GM21786 (cell line): ENCODE results near the gene DYNC2I2.
"Not testable (repeated sequence)": the region's sequence is repeated elsewhere in the genome, so short reads cannot be mapped to it uniquely, and the experiment has no call there.

Experiments used
- ATAC-seq: cut with Tn5 transposase; IDR thresholded peaks from one replicate; pipeline ENCODE4 v1.9.1; 2021; ENCODE audit not compliant: unreplicated experiment

Gene DYNC2I2

DNA sequence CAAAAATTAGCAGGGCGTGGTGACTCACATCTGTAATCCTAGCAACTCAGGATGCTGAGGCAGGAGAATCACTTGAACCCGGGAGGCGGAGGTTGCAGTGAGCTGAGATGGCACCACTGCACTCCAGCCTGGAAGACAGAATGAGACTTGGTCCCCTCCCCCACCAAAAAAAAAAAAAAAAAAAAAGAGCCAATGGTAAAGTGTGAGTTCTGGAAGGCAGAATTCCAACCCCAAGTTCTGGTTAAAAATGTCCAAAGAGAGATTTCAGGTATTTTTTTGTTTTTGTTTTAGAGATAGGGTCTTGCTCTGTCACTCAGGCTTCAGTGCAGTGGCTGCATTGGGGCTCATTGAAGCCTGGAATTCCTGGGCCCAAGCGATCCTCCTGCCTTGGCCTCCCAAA, 30.8 kb upstream of the DYNC2I2 start:
- no peak for ATAC-seq

DNA sequence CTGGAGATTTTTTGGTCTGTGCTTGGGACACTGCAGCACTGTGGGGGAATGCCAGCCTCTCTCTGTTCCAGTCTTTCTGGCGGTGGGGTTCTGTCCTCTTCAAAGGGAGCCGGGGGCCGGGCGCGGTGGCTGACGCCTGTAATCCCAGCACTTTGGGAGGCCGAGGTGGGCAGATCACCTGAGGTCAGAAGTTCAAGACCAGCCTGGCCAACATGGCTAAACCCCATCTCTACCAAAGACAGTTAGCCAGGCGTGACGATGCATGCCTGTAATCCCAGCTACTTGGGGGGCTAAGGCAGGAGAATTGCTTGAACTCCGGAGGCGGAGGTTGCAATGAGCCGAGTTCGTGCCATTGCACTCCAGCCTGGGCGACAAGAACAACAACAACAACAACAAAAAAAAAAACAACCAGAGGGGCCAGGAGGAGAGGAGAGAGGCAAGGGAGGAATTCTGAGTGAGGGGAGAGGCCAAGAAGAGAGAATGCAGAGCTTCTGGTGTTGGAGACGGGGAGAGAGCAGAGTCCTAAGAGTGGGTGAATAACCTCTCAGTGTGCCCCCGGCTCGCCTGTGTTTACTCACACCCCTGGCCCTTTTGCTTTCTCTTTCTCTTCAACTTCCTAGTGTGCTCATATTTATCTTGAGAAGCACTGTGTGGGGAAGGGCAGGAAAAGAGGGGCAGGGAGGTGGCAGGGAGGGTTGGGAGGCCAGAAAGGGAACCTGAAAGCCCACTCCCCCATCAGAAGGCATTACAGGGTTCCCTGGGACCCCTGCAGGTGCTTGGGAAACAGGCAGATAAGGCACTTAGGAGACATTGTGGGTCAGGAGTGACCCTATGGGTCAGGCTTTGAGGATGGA, 29.2 kb upstream of the DYNC2I2 start:
- ATAC-seq: no peak

DNA sequence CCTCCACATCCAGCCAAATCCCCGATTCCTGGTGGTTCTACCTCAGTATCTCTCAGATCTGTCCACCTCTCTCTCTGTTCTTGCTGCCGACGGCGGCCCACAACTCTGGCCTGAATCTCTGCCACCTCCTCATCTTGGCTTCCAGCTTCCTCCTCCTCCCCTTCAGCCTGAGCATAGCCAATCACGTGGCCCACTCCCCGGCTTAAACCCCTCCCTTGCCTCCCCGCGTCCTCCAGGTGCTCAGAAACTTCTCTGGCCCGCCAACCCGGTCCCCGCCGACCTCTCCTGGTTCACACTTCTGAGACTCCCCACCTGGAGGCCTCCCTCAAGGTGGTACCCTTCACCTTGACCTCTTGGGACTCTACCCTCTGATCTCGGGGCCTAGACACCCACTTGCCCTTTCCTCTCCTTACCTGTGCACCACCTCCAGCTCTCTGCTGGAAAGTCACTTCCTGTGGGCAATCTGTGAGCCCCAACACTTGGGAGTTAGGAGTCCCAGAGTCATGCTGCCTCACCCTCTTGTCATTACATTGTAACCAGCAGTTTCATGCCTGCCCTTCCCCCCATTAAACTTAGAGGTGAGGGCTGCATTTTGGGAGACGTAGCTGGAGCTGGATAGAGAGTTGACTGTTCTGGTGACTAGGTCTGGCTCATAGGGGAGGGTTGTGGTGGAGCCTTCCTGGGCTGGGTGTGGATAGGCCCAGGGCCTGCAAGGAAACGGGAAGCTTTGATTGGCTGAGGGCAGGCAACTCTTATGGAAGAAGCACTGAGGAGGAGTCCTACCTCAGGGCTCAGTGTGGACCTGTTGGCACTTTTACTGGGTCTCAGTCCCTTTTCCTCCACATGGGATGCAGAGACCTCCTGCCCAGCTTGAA, 27.9 kb upstream of the DYNC2I2 start:
- ATAC-seq: peak; percentile 33

DNA sequence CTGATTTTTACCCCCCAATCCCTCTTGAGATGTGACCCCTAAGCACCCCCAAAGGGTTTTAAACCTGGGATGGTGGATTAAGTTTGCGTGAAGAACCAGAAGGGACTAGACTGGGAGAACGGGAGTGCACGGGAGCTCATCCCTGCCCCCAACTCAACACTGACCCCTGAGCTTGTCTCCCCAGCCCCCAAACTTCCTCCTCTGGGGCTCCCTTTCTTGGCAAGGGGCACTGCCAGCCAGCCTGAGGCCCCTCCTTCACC, 27.3 kb upstream of the DYNC2I2 start:
- no peak for ATAC-seq

DNA sequence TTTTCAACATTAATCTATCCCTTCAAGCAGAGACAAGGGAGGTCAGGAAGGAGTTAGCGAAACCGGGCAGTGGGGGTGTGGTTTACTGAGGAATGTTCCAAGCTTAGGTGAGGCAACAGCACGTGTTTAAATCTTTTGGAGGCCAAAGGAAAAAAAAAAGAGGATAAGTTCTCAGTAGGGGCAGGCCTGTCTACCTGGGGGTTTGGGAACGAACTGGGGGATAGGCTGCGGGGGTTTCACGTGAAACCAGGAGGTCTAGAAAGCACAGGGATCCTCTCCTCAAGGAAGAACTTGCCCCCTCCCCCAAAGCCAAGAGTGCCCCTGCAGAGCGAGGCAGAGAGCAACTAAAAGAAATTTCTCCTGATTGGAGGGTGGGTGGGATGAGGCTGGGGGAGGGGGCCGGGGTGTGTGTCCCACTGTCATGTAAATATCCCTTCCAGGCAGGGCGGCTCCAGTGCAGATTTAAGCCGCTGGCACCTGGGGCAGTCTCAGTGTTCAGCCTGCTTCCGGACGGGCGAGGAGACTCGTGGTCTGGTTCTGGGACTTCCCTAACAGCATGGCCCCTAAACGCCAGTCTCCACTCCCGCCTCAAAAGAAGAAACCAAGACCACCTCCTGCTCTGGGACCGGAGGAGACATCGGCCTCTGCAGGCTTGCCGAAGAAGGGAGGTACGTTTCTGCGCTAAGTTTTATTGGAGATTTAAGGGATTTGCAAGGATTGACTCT, 26.9 kb upstream of the DYNC2I2 start:
- ATAC-seq: no peak

DNA sequence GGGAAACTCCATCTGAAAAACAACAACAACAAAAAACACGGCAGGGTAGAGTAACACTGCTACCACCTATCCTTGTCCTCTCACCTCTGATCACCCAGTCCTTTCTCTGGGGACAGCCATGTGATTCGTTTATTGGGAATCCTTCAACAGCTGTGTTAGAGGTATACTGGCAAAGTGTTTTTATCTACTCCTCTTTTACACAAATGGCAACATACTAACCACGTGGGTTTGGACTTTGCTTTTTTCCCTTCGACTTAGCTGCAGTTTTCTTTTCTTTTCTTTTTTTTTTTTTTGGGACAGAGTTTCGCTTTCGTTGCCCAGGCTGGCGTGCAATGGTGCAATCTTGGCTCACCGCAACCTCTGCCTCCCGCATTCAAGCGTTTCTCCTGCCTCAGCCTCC, 21.1 kb upstream of the DYNC2I2 start:
- ATAC-seq: no peak

DNA sequence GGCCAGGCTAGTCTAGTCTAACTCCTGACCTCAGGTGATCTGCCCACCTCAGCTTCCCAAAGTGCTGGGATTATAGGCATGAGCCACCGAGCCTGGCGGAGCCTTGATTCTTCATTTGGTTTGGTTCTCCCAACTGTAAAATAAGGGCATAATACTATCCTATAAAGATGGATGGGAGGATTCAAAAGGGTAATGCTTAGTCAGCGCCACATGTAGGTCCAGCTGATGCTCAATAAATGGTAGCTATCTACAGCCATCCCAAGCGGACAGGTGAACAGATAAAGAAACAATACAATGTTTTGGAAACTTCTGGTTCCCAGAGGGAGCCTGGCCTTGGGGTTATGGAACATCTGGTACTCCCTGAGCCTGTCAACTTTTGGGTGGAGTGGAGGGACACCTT, 18.7 kb upstream of the DYNC2I2 start:
- ATAC-seq: no peak

DNA sequence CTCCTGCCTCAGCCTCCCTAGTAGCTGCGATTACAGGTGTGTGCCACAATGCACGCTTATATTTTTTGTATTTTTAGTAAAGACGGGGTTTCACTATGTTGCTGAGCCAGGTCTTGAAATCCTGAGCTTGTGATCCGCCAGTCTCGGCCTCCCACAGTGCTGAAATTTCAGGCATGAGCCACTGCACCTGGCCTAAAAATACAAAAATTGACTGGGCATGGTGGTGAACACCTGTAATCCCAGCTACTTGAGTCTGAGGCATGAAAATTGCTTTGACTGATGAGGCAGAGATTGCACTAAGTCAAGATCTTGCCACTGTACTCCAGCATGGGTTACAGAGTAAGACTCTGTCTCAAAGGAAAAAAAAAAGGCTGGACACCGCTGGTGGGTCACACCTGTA, 13.1 kb upstream of the DYNC2I2 start:
- no peak for ATAC-seq

DNA sequence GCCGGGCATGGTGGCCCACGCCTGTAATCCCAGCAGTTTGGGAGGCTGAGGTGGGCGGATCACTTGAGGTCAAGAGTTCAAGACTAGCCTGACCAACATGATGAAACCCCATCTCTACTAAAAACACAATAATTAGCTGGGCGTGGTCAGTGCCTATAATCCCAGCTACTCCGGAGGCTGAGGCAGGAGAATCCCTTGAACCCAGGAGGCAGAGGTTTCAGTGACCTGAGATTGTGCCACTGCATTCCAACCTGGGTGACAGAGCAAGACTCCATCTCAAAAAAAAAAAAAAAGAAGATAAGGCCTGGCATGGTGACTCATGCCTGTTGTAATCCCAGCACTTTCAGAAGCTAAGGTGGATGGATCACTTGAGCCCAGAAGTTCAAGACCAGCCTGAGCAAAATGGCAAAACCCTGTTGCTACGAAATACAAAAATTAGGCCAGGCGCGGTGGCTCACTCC, 9.9 kb upstream of the DYNC2I2 start:
- ATAC-seq: not testable (repeated sequence)

DNA sequence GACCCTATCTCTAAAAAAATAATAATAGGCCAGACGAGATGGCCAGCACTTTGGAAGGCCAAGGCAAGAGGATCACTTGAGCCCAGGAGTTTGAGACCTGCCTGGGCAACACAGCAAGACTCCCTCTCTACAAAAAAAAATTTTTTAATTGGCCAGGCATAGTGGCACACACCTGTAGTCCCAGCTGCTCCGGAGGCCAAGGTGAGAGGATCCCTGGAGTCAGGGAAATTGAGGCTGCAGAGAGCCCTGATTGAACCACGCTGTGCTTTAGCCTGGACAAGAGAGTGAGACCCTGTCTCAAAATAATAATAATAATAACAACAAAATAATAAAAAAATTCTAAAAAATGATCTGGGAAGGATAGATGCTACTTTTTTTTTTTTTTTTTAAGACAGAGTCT, 1.1 kb upstream of the DYNC2I2 start:
- ATAC-seq: no peak

DNA sequence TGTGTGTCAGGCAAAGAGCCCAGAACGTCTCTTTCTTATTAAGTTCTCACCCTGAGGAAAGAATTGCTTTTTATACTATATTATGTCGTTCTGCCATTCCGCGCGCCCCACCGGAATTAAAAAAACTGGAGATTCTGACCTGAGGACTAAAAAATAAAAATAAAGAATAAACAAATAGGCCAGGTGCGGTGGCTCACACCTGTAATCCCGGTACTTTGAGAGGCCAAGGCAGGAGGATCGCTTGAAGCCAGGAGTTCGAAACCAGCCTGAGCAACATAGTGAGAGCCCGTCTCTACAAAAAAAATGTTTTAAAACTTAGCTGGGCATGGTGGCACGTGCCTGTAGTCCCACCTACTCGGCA, 677 bp upstream of the DYNC2I2 start:
- ATAC-seq: no peak

DNA sequence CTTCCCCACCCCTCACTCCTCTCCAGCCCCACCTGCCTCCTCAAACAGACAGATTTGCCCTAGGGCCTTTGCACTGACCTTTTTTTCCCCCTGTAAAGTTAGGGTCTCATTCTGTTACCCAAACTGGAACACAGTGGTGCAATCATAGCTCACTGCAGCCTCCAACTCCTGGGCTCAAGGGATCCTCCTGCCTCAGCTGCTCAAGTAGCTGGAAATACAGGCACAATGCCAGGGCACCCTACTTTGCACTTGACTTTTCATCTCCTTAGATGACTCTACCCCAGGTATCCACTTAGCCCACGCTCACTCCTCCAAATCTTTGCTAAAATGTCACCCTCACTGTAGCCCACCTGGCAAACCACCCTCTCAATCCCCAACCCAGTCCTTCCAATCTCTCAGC, 2.2 kb downstream of the DYNC2I2 start:
- no peak for ATAC-seq

DNA sequence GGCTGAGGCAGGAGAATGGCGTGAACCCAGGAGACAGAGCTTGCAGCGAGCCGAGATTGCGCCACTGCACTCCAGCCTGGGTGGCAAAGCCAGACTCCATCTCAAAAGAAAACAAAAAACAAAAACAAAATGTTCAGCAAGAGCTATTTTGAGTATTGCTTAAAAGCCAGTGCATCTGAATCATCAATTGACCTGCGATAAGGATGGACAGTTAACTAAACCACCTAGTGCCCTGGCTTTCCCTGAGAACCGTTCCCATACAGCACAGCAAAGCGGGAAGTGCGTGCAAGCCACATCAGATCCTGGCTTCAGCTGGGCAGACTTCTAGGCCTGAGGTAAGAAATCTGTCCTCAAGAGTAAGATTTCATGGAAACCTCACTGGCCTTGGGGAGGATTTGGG, 2.7 kb downstream of the DYNC2I2 start:
- no peak for ATAC-seq

DNA sequence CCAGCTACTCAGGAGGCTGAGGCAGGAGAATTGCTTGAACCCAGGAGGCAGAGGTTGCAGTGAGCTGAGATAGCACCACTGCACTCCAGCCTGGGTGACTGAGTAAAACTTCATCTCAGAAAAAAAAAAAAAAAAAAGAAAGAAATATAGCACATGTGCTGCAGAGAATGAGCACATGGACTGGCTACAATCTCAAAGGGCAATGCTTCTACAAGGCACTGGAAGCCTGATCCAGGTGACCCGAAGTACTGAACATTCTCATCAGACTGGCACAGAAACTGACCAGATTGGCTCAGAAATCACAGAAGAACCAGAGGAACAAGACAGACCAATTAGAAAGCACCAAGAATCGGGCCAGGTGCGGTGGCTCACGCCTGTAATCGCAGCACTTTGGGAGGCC, 4.8 kb downstream of the DYNC2I2 start:
- ATAC-seq: no peak

DNA sequence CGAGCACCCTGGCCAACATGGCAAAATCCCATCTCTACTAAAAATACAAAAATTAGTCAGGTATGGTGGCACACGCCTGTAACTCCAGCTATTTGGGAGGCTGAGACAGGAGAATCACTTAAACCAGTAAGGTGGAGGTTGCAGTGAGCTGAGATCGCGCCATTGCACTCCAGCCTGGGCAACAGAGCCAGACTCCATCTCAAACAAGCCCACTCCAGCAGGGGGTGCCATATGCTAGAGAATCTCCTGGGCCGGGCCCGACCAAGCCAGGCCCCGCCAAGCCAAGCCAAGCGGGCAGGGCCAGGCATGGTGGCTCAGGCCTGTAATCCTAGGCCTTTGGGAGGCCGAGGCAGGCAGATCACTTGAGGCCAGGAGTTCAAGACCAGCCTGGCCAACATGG, 8.4 kb downstream of the DYNC2I2 start:
- not testable (repeated sequence) for ATAC-seq

DNA sequence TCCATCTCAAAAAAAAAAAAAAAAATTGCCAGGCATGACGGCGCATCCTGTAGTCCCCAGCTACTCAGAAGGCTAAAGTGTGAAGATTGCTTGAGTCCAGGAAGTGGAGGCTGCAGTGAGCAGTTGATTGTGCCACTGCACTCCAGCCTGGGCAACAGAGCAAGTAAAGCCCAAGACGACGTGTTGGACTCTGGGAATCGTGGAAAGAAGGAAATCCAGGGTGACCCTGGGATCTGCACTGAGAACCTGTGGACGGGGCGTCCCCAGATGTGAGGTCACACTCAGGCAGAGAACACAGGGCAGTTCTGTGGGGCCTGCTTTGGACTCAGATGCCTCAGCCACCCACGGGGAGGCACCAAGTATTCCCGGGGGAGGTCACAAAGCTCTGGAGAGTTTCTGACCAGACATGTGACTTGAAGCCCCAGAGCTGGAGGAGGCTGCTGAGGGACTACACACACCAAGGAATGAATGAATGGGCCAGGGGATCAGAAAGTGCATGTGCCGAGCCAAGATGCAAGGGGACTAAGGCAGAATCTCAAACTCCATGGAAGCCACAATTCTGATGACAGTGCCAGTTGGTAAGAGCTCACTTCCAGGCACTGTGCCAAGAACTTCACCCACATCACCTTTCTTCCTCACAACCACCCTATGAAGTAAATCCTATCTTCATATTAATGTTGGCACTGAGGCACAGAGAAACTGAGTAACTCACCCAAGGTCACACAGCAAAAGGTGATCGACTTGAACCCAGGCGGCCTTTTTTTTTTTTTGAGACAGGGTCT, 12.9 kb downstream of the DYNC2I2 start:
- peak; percentile 84 for ATAC-seq

DNA sequence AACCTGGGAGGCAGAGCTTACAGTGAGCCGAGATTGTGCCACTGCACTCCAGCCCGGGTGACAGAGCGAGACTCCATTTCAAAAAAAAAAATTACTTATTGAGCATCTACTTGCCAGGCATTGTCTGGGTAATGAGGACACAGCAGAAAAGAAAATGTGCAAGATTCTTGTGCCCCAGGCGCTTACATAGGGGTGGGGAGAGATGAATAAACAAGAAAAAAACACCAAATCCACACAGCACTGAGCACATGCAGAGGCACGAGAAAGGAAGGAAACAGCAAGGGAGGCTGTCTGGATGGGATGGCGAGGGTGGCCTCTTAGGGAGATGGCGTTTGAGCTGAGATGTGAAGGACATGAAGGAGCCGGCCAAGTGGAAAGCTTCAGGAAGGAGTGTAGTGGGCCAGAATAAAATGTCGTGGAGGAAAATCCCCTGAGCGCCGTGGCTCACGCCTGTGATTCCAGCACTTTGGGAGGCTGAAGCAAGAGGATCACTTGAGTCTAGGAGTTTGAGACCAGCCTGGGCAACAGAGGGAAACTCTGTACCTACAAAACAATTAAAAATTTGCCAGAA, 13.9 kb downstream of the DYNC2I2 start:
- no peak for ATAC-seq

DNA sequence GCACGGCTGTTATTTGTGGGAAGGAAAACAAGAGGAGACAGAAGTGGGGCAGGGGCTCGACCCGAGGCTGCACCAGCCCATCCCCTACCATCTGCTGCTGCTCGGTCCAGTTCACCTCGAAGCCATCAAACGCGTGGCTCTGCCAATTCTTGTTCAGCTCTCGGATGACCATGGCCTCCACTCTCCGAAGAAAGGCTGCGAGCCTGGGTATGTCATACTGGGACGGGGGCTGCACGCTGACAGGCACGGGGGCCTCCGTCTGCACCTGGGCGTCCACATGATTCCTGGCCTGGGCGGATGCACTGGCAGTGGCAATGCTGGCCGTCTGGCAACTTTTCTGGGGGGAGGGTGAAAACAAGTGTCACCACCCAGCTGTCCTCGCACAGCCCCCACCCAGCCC, 16.0 kb downstream of the DYNC2I2 start:
- no peak for ATAC-seq

DNA sequence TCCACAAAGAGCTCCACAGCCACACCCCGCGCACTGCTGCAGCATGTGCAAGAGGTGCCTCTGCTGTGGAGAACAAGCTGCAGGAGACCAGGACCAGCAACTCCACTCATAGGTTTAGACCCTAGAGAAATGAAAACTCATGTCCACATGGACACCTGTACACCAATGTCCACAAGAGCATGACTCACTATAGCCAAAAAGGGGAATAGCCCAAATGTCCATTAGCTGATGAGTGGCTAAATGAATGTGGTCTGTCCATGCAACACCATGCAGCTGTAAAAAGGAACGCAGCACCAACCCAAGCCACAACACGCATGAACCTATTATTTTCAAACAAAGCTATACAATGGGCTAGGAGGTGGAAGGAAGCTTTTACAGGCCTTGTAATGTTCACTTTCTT, 18.1 kb downstream of the DYNC2I2 start:
- no peak for ATAC-seq

DNA sequence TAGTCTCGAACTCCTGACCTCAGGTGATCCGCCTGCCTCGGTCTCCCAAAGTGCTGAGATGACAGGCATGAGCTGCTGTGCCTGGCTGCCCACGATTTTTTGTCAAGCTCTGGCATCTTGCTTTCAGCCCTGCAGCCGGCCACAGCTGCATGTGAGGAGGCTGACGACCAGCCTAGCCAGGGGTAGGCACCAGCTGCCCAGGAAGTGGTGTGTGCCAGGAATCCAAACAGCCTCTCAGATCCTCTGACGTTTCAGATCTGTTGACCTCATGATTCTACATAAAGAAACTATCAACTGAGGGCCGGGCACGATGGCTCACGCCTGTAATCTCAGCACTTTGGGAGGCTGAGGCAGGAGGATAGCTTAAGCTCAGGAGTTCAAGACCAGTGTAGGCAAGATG, 19.0 kb downstream of the DYNC2I2 start:
- no peak for ATAC-seq
